ENCODE measurements around the gene MAPKAPK2. TPM values are rescaled to one million over a fixed set of nuclear protein-coding genes. Genes with fewer than 3 reads are reported as not detected.

Gene MAPKAPK2
- total RNA-seq, 1 donor from 2014 or later: 51.1 TPM

DNA sequence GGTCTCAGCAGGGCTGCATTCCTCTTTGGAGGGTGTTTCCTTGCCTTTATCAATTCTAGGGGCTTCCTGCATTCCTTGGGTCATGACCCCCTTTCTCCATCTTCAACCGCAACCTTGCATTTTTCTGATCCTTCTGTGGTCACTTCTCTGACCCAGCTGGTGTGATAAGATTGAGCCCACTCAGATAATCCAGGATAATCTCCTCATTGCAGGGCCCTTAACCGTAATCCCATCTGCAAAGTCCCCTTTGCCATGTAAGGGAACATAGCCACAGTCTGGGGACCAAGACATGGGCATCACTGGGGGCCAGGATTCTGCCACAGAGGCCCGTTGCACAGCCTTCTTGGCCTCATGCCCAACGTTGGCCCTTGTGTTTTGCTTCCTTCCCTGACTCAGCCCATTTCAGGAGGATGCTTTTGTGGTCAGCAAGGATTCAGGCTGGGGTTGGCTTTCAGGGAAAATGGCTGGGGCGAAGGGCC lies 50.9 kb downstream of the MAPKAPK2 start:
- H3K27me3 ChIP-seq: no peaks in the 10 kb centered on the region
- no peaks in the 10 kb centered on the region for H3K9me3 ChIP-seq
- peaks cover 18% of the 10 kb centered on the region for H3K4me1 ChIP-seq
- no peak for DNase-seq (ENCODE audit: extremely low spot score in 2 of 2)
- peaks cover 2 to 31% of the 10 kb centered on the region in 2 donors for H3K36me3 ChIP-seq
- no peak overlapping the region for H3K27ac ChIP-seq
- intact Hi-C loops (cut with DNase I): loop anchor here (5.0 kb wide), 1 partner anchor 177 kb away; no protein-coding TSS in a partner anchor
- TF ChIP-seq POLR2AphosphoS5 (IDR thresholded peaks at IDR 0.05; ENCODE audit: insufficient read depth in 1 of 2, low read depth in 1 of 2): no peak
- TF ChIP-seq, protein P1, sequence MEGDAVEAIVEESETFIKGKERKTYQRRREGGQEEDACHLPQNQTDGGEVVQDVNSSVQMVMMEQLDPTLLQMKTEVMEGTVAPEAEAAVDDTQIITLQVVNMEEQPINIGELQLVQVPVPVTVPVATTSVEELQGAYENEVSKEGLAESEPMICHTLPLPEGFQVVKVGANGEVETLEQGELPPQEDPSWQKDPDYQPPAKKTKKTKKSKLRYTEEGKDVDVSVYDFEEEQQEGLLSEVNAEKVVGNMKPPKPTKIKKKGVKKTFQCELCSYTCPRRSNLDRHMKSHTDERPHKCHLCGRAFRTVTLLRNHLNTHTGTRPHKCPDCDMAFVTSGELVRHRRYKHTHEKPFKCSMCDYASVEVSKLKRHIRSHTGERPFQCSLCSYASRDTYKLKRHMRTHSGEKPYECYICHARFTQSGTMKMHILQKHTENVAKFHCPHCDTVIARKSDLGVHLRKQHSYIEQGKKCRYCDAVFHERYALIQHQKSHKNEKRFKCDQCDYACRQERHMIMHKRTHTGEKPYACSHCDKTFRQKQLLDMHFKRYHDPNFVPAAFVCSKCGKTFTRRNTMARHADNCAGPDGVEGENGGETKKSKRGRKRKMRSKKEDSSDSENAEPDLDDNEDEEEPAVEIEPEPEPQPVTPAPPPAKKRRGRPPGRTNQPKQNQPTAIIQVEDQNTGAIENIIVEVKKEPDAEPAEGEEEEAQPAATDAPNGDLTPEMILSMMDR (IDR thresholded peaks at IDR 0.05): no peak
- no peak overlapping the region for H3K4me3 ChIP-seq

DNA sequence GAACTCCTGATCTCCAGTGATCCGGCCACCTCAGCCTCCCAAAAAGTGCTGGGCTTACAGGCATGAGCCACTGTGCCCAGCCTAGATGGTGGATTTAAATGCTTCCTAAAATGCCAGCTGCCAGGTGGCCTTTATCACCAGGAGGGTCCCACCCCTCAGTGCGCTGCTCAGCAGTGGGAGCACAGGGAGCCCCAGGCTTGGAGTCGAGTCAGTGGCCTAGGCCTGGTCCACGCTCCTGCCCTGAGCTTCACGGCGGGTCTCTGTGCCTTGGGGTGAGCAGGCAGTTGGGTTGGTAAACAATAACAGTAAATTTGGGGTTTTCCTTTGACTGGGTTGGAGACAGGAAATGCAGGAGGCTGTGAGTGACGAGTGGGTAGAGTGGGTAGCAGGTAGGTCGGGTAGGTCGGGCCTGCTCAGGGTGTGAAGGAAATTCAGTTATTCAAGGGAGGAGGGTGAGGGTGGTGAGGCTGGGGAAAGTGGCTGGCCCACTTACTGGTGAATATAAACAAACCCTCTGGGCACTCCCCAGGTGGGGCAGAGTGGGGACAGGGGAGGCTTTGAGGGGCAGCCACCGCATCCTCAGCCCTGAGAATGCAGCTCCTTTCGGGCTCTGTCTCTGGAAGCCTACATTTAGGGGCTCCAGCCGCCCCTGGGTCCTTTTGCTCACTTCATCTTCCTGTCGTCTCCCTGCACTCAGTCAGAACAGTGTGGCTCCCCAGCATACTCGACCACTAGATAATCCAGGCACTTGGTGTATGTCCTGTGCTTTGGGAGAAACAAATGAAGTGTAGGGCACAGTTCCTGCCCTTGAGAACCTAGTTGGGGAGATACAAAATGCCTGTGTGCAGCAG lies 52.4 kb downstream of the MAPKAPK2 start:
- intact Hi-C loops (cut with DNase I): loop anchor here (5.0 kb wide), 1 partner anchor 175 kb away; no protein-coding TSS in a partner anchor
- DNase-seq (ENCODE audit: extremely low spot score in 2 of 2): no peak
- Histone ChIP-seq H3K27me3 (no peaks in the 10 kb centered on the region), H3K9me3 (no peaks in the 10 kb centered on the region), H3K36me3 (peaks cover 0 to 16% of the 10 kb centered on the region in 2 donors), H3K27ac (no peak overlapping the region), H3K4me3 (no peak overlapping the region), H3K4me1 (peaks cover 18% of the 10 kb centered on the region)
- TF ChIP-seq POLR2A (IDR thresholded peaks at IDR 0.05): no peak
- peak in 1 of 2 donors; percentile 39 for TF ChIP-seq POLR2AphosphoS5 (IDR thresholded peaks at IDR 0.05; ENCODE audit: insufficient read depth in 1 of 2, low read depth in 1 of 2)
- TF ChIP-seq, protein P1 (IDR thresholded peaks at IDR 0.05): no peak

DNA sequence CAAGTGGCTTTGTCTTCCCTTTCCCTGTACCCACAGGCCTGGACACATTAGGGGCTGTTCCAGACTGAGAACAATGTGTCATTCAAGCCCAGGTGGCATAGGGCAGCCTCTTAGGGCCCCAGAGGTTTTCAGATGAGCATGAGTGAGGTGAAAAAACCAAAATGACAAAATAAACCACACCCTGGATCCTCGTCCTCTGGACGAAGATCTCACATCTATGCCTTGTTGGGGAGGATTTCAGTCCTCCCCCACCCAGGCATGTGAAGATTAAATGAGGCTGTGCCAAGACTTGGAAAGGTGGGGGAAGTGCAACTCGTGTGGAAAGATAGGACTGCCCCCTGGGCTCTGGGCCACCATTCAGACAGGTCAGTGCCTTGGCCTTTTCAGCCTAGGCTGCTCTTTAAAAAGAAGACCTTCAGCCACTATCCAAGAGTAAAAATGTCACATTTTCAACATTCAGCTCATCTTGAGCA lies 53.1 kb downstream of the MAPKAPK2 start:
- DNase-seq (ENCODE audit: extremely low spot score in 2 of 2): no peak
- Histone ChIP-seq H3K4me1 (peaks cover 18% of the 10 kb centered on the region), H3K4me3 (no peak overlapping the region), H3K27ac (no peak overlapping the region), H3K9me3 (no peaks in the 10 kb centered on the region), H3K36me3 (peaks cover 0 to 9% of the 10 kb centered on the region in 2 donors), H3K27me3 (no peaks in the 10 kb centered on the region)
- intact Hi-C loops (cut with DNase I): loop anchor here (5.0 kb wide), 1 partner anchor 175 kb away; no protein-coding TSS in a partner anchor
- TF ChIP-seq, protein P1 (IDR thresholded peaks at IDR 0.05): no peak
- no peak for TF ChIP-seq POLR2A (IDR thresholded peaks at IDR 0.05)
- no peak for TF ChIP-seq POLR2AphosphoS5 (IDR thresholded peaks at IDR 0.05; ENCODE audit: insufficient read depth in 1 of 2, low read depth in 1 of 2)

DNA sequence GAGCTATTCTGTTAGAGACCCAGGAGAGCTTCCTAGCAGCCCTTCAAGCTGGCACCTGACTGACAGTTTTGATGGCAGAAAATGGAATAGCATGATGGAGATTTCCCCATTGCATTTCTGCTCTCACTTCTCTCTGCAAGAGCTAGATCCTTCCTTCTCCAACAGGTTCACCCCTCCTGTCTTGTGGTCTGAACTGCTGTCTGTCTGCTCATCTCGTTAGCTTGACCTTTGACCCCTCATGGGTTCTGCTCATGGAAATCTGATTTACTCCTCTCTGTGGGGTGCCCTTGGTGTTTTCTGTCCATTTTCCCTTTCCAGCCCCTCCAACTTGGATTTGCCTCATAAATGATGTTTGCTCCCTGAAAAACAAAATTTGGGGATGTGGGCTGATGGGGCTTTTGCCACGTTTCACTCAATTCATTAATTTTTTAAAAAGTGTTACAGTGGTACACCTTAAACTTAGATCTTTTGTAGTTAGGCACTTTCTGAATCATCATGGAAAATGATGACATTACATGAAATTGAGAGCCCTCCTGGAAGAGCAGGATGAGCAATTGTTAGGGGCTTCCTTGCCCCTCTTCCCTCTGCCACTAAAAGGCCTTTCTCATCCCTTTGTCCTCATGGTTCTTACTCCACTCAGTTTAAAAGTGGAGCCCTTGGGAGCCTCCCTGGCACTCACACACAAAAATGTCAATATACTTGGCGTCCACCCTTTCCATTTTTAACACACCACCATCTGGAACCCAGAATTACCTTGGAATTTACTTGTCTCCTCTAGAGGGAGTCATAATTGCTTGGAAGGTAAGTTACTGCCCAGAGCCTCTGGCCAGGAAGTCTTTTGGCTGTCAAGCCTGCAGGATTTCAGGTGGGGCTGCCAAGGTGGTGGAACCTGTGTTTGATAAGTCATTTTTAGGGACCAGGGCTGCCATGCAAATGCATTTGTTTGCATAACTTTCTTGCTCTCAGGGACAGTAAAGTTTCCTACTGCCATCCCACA lies 54.0 kb downstream of the MAPKAPK2 start:
- H3K27me3 ChIP-seq: no peaks in the 10 kb centered on the region
- no peak for DNase-seq (ENCODE audit: extremely low spot score in 2 of 2)
- H3K9me3 ChIP-seq: no peaks in the 10 kb centered on the region
- peaks cover 18% of the 10 kb centered on the region for H3K4me1 ChIP-seq
- H3K27ac ChIP-seq: no peak overlapping the region
- H3K4me3 ChIP-seq: no peak overlapping the region
- TF ChIP-seq, protein P1 (IDR thresholded peaks at IDR 0.05): no peak
- TF ChIP-seq POLR2A (IDR thresholded peaks at IDR 0.05): no peak
- TF ChIP-seq POLR2AphosphoS5 (IDR thresholded peaks at IDR 0.05; ENCODE audit: insufficient read depth in 1 of 2, low read depth in 1 of 2): no peak
- peaks cover 0 to under 1% of the 10 kb centered on the region in 2 donors for H3K36me3 ChIP-seq
- intact Hi-C loops (cut with DNase I): loop anchor here (5.0 kb wide), 1 partner anchor 174 kb away; no protein-coding TSS in a partner anchor
